ENCODE results near the gene SFRP5. TPM values are rescaled to one million over a fixed set of nuclear protein-coding genes. Genes with fewer than 3 reads are reported as not detected.
A peak's percentile ranks its signal among the peaks of the same experiment; 100 is the strongest.

SFRP5 gene
- total RNA-seq, 1 experiment from 2014 or later, result not detected

GRCh38 chr10:97719602-97720001, 52.2 kb downstream of the SFRP5 start:
- no peak for DNase-seq (ENCODE audit: low spot score)
- in situ Hi-C loops (cut with HindIII; ENCODE audit: low sequenced_read_pairs), result no loop called here

GRCh38 chr10:97718659-97719142, 53.1 kb downstream of the SFRP5 start:
- in situ Hi-C loops (cut with HindIII; ENCODE audit: low sequenced_read_pairs), result no loop called here
- no peak for DNase-seq (ENCODE audit: low spot score)

- DNase-seq (ENCODE audit: low spot score), result peak; percentile 30
These were observed 53.6 kb downstream of the SFRP5 start for GRCh38 chr10:97718178-97718577.

GRCh38 chr10:97717627-97718026, 54.2 kb downstream of the SFRP5 start:
- in situ Hi-C loops (cut with HindIII; ENCODE audit: low sequenced_read_pairs), result no loop called here
- DNase-seq (ENCODE audit: low spot score), result no peak

More at GRCh38 chr10:97718178-97718577, 53.6 kb downstream of the SFRP5 start:
- in situ Hi-C loops (cut with HindIII; ENCODE audit: low sequenced_read_pairs), result no loop called here

Other genes with a start within 250 kb of the SFRP5 start
- 0.41 and 3.4 TPM in 2 replicates for gene ANKRD2, start 199.2 kb downstream of the SFRP5 start, total RNA-seq (2014; rRNA removed; shearing (Covaris generic))
- 8.0 and 8.1 TPM in 2 replicates for gene HOGA1, start 187.6 kb downstream of the SFRP5 start, total RNA-seq (2014; rRNA removed; shearing (Covaris generic))
- gene C10orf62, start 182.3 kb downstream of the SFRP5 start, total RNA-seq (2014; rRNA removed; shearing (Covaris generic)), result 0.24 TPM in 1 of 2 replicates, not detected in the other
- gene MORN4, start 138.5 kb downstream of the SFRP5 start, total RNA-seq (2014; rRNA removed; shearing (Covaris generic)), result 15.6 and 18.8 TPM in 2 replicates
- 40.2 and 42.2 TPM in 2 replicates for gene PI4K2A, start 131.3 kb downstream of the SFRP5 start, total RNA-seq (2014; rRNA removed; shearing (Covaris generic))
- 19.1 and 24.4 TPM in 2 replicates for gene AVPI1, start 84.8 kb downstream of the SFRP5 start, total RNA-seq (2014; rRNA removed; shearing (Covaris generic))
- 35.0 and 61.1 TPM in 2 replicates for gene MARVELD1, start 58.3 kb downstream of the SFRP5 start, total RNA-seq (2014; rRNA removed; shearing (Covaris generic))
- 21.8 and 24.8 TPM in 2 replicates for gene ZFYVE27, start 34.9 kb downstream of the SFRP5 start, total RNA-seq (2014; rRNA removed; shearing (Covaris generic))
- gene GOLGA7B, start 77.8 kb upstream of the SFRP5 start, total RNA-seq (2014; rRNA removed; shearing (Covaris generic)), result 0.12 TPM in 1 of 2 replicates, not detected in the other

All from G401 (cell line).